GM10847 (cell line): Measurements from ENCODE around the gene MND1.

Experiments
- POLR2A ChIP-seq: IDR thresholded peaks from 2 replicates; pipeline ENCODE4 v1.6.1; 2011; ENCODE audit not compliant: insufficient read length; ENCODE audit errors: extremely low read depth

The MND1 gene

GRCh38 chr4:153438916-153439756 lies 94.6 kb downstream of the MND1 start:
- TF ChIP-seq POLR2A, result no peak

GRCh38 chr4:153439831-153440230 lies 95.3 kb downstream of the MND1 start:
- TF ChIP-seq POLR2A, result no peak

- no peak for TF ChIP-seq POLR2A
Observed at GRCh38 chr4:153440475-153440874, 96.0 kb downstream of the MND1 start.

- TF ChIP-seq POLR2A, result no peak
Observed at GRCh38 chr4:153447175-153447905, 102.9 kb downstream of the MND1 start.

- no peak for TF ChIP-seq POLR2A
Observed at GRCh38 chr4:153448003-153448731, 103.7 kb downstream of the MND1 start.

GRCh38 chr4:153449338-153449737 lies 104.8 kb downstream of the MND1 start:
- TF ChIP-seq POLR2A, result no peak

GRCh38 chr4:153450544-153450917 lies 106.0 kb downstream of the MND1 start:
- no peak for TF ChIP-seq POLR2A

GRCh38 chr4:153451911-153452657 lies 107.6 kb downstream of the MND1 start:
- TF ChIP-seq POLR2A, result no peak

- TF ChIP-seq POLR2A, result no peak
Observed at GRCh38 chr4:153452658-153453378, 108.3 kb downstream of the MND1 start.

GRCh38 chr4:153453402-153453801 lies 108.9 kb downstream of the MND1 start:
- TF ChIP-seq POLR2A, result no peak

- TF ChIP-seq POLR2A, result no peak
Observed at GRCh38 chr4:153458969-153459368, 114.5 kb downstream of the MND1 start.

- no peak for TF ChIP-seq POLR2A
Observed at GRCh38 chr4:153464068-153464467, 119.6 kb downstream of the MND1 start.
